Endothelial cell of umbilical vein (primary cell): ENCODE data around the gene RANBP1. TPM values are rescaled to one million over a fixed set of nuclear protein-coding genes. Genes with fewer than 3 reads are reported as not detected.

Experiments used
- BruUV-seq: library from RNA; stranded (reverse); fragments of 400-500 nt; replicated peaks from 2 replicates; lab custom pipeline; 2021; lab: Mats Ljungman, UMichigan
- CTCF ChIA-PET: fragments of 300-600, 350-600 bp; sonication (Branson Sonifier 250); formaldehyde crosslinking; loops from one replicate; lab custom pipeline; 2021; ENCODE audit warnings: antibody characterized with exemption, inconsistent platforms; lab: Charles Lee
- POLR2A ChIA-PET: fragments of 300-600, 350-600 bp; sonication (Branson Sonifier 250); formaldehyde crosslinking; loops from one replicate; lab custom pipeline; 2021; ENCODE audit warnings: antibody characterized with exemption, inconsistent platforms; lab: Charles Lee
- DNase-seq: peaks from one replicate; pipeline ENCODE4 v3.0.0-alpha.2; 2011; ENCODE audit warnings: low read depth, low spot score
- FAIRE-seq: peaks from 2 replicates; lab custom pipeline; 2011; peaks lifted over from hg19 to GRCh38; lab: Jason Lieb, UNC
- H2AFZ ChIP-seq: 2 replicates; pipeline ENCODE4 v1.6.0; 2012; ENCODE audit warnings: low read depth, low read length, control low read depth, inconsistent platforms
- H3K27ac ChIP-seq: 2 replicates; pipeline ENCODE4 v1.5.1; 2011; ENCODE audit warnings: low read depth, mild to moderate bottlenecking, control low read depth, low read length, moderate library complexity; ENCODE audit not compliant: insufficient read depth
- H3K27me3 ChIP-seq, 2 experiments: 2 replicates each; pipeline versions ENCODE4 v1.6.0 to v1.6.1; 2011; ENCODE audit warnings: low read length in 2 of 2, mixed read lengths in 1 of 2; ENCODE audit not compliant: control insufficient read depth in 2 of 2, insufficient read depth in 2 of 2
- H3K36me3 ChIP-seq, 2 experiments: 2 replicates in 1 of 2; 3 replicates in 1 of 2; pipeline ENCODE4 v1.5.1; 2011; ENCODE audit warnings: low read length in 2 of 2, mild to moderate bottlenecking in 1 of 2, moderate library complexity in 1 of 2; ENCODE audit not compliant: control insufficient read depth in 2 of 2, insufficient read depth in 2 of 2; ENCODE audit errors: extremely low read depth in 1 of 2
- H3K4me1 ChIP-seq: 3 replicates; pipeline ENCODE4 v1.5.1; 2011; ENCODE audit warnings: mild to moderate bottlenecking, low read length; ENCODE audit not compliant: control insufficient read depth, insufficient read depth; ENCODE audit errors: extremely low read depth
- H3K4me2 ChIP-seq: 2 replicates; pipeline ENCODE4 v1.6.1; 2011; ENCODE audit warnings: low read length, control low read depth, mixed read lengths; ENCODE audit not compliant: insufficient read depth
- H3K4me3 ChIP-seq, 3 experiments: fragments of 200-600 bp in 1 of 3; sonication (generic), shearing (Covaris generic) in 1 of 3; replicated peaks in 1 of 3; 2 replicates each; pipeline ENCODE4 v1.5.1; 2011 to 2016; ENCODE audit warnings: control low read depth in 3 of 3, low read length in 3 of 3, mild to moderate bottlenecking in 2 of 3, inconsistent platforms in 1 of 3, low read depth in 1 of 3, moderate library complexity in 1 of 3; ENCODE audit not compliant: insufficient read depth in 1 of 3
- H3K79me2 ChIP-seq: 2 replicates; pipeline ENCODE4 v1.6.0; 2012; ENCODE audit warnings: low read length, inconsistent platforms; ENCODE audit not compliant: control insufficient read depth, insufficient read depth
- H3K9ac ChIP-seq: replicated peaks from 2 replicates; pipeline ENCODE3; 2011; ENCODE audit warnings: low read length, control low read depth; ENCODE audit not compliant: insufficient read depth; ENCODE audit errors: extremely low read depth
- H3K9me1 ChIP-seq: replicated peaks from 3 replicates; pipeline ENCODE4 v1.6.0; 2011; ENCODE audit warnings: mild to moderate bottlenecking, low read length; ENCODE audit not compliant: control insufficient read depth, insufficient read depth; ENCODE audit errors: extremely low read depth
- H3K9me3 ChIP-seq: replicated peaks from 2 replicates; pipeline ENCODE4 v1.5.1; 2012; ENCODE audit warnings: low read length, inconsistent platforms; ENCODE audit not compliant: control insufficient read depth, insufficient read depth
- H4K20me1 ChIP-seq: replicated peaks from 2 replicates; pipeline ENCODE3; 2011; ENCODE audit warnings: mild to moderate bottlenecking, low read length; ENCODE audit not compliant: control insufficient read depth, insufficient read depth; ENCODE audit errors: extremely low read depth
- CTCF ChIP-seq, 2 donors: IDR thresholded peaks; 1 replicate in 1 of 2; 2 replicates in 1 of 2; pipeline ENCODE4 v1.5.1; 2011; ENCODE audit warnings: low read length in 2 of 2, mild to moderate bottlenecking in 2 of 2, moderate library complexity in 2 of 2, control low read depth in 1 of 2, inconsistent platforms in 1 of 2, low read depth in 1 of 2; ENCODE audit not compliant: insufficient read depth in 1 of 2; ENCODE audit errors: extremely low read depth in 1 of 2
- FOS ChIP-seq: IDR thresholded peaks from 2 replicates; pipeline ENCODE4 v1.6.1; 2011; ENCODE audit warnings: mild to moderate bottlenecking, low read length, moderate library complexity, borderline replicate concordance; ENCODE audit not compliant: insufficient read depth
- JUN ChIP-seq: IDR thresholded peaks from 2 replicates; pipeline ENCODE4 v1.6.1; 2011; ENCODE audit warnings: borderline replicate concordance, low read depth; ENCODE audit not compliant: insufficient read length, insufficient read depth
- MAX ChIP-seq: IDR thresholded peaks from 2 replicates; pipeline ENCODE4 v1.6.1; 2011; ENCODE audit not compliant: insufficient read depth, insufficient read length
- dilution Hi-C: fragments of 300-500 bp; cut with MboI; formaldehyde crosslinking; loops from one replicate; pipeline ENCODE4 v1.15.0; 2019; ENCODE audit warnings: low sequenced_read_pairs; ENCODE audit not compliant: extremely low pct_ligation_motif_present
- intact Hi-C: fragments of 100-400 bp; cut with micrococcal nuclease; formaldehyde crosslinking; loops from one replicate; pipeline ENCODE4 v1.10.0; 2022
- polyA plus RNA-seq, 4 experiments: library from polyadenylated mRNA; depleted of rRNA in 3 of 4; stranded (reverse) in 3 of 4; unstranded in 1 of 4; fragments of >200 nt; gene quantifications; 2 replicates each; pipeline versions ENCODE4 v1.2.1 to v1.2.3, GENCODE V29; 2011 to 2012; ENCODE audit warnings: missing spikeins in 1 of 4
- total RNA-seq: library from RNA; stranded (reverse); gene quantifications from 2 replicates; pipeline ENCODE4 v1.2.3, GENCODE V29; 2021

Gene RANBP1
- total and polyA plus RNA-seq, 2 donors (not counting 3 experiments of a cell fraction or from before 2014, with no cell fraction given), result 228 to 247 TPM

GRCh38 chr22:20123366-20124082, 7.6 kb downstream of the RANBP1 start:
- peaks cover 12 to 40% of the 10 kb centered on the region in 2 experiments for H3K36me3 ChIP-seq
- H3K4me1 ChIP-seq, result peaks cover 9% of the 10 kb centered on the region
- H4K20me1 ChIP-seq, result no peaks in the 10 kb centered on the region
- H3K9me3 ChIP-seq, result no peaks in the 10 kb centered on the region
- peaks cover 52% of the 10 kb centered on the region for H3K79me2 ChIP-seq
- dilution Hi-C loops (no loop called here), intact Hi-C loops (no loop called here)
- ChIA-PET CTCF (no interaction called here), POLR2A (no interaction called here)
- TF ChIP-seq FOS, result no peak
- no peak for TF ChIP-seq CTCF (IDR thresholded peaks at IDR 0.05; ENCODE audit: extremely low read depth in 1 of 2, insufficient read depth in 1 of 2, low read depth in 1 of 2, low read length in 2 of 2)
- no peak for TF ChIP-seq MAX
- TF ChIP-seq JUN, result no peak
- no peaks in the 10 kb centered on the region for H3K9me1 ChIP-seq
- H3K9ac ChIP-seq, result no peak overlapping the region
- DNase-seq (no peak), FAIRE-seq (no peak)
- H3K4me2 ChIP-seq, result no peak overlapping the region
- no peaks in the 10 kb centered on the region for H3K27me3 ChIP-seq
- no TSS peak for BruUV-seq
- H3K4me3 ChIP-seq, result no peak overlapping the region
- H2AFZ ChIP-seq, result no peak overlapping the region
- no peak overlapping the region for H3K27ac ChIP-seq
